Vein endothelial cell (primary cell): ENCODE measurements around the gene RBMX2. TPM values are rescaled to one million over a fixed set of nuclear protein-coding genes. Genes with fewer than 3 reads are reported as not detected.

Experiments used
- total RNA-seq: library from RNA; depleted of rRNA; stranded (reverse); fragments of >200 nt; gene quantifications from 2 replicates; pipeline ENCODE4 v1.2.3, GENCODE V29; 2012

The RBMX2 gene
- 20.9 and 21.9 TPM in 2 replicates for total RNA-seq

GRCh38 chrX:130401415-130402207 lies at the start of gene RBMX2:
RBMX2 (plus strand) TSS chrX:130401987; CDS start chrX:130402033, 46 bp downstream.

GRCh38 chrX:130385520-130385919 lies 16.3 kb upstream of the RBMX2 start, which contains the start of gene GPR119:
GPR119 (minus strand) TSS chrX:130385674; CDS start chrX:130385447, 227 bp downstream.

Other genes starting within 250 kb of the RBMX2 start
- 13.4 and 17.4 TPM in 2 replicates for gene AIFM1, start 236.1 kb upstream of the RBMX2 start, total RNA-seq
- 0.10 and 0.65 TPM in 2 replicates for gene RAB33A, start 230.0 kb upstream of the RBMX2 start, total RNA-seq
- 7.8 and 10.3 TPM in 2 replicates for gene ZNF280C, start 133.1 kb upstream of the RBMX2 start, total RNA-seq
- 8.0 and 8.5 TPM in 2 replicates for gene SLC25A14, start 62.1 kb upstream of the RBMX2 start, total RNA-seq
- gene GPR119, start 16.3 kb upstream of the RBMX2 start, total RNA-seq = not detected in 2 replicates